Breast epithelium (tissue), 3 donors: ENCODE data around the gene GRIK4.

ENCODE experiments used
- CTCF ChIP-seq, 3 donors: fragments of 450-650 bp; IDR thresholded peaks; one replicate each; pipeline ENCODE4 v1.5.1; 2016 to 2017; ENCODE audit warnings: antibody characterized with exemption in 3 of 3, mild to moderate bottlenecking in 3 of 3, moderate library complexity in 3 of 3
- POLR2A ChIP-seq: fragments of 450-650 bp; IDR thresholded peaks from one replicate; pipeline ENCODE4 v1.6.1; 2016; ENCODE audit warnings: antibody characterized with exemption, mild to moderate bottlenecking, moderate library complexity
- POLR2AphosphoS5 ChIP-seq, 3 donors: sonication (generic); formaldehyde crosslinking; IDR thresholded peaks; one replicate each; pipeline ENCODE4 v1.6.1; 2017; ENCODE audit warnings: antibody characterized with exemption in 3 of 3

- TF ChIP-seq CTCF (IDR thresholded peaks at IDR 0.05) (no peak), POLR2AphosphoS5 (IDR thresholded peaks at IDR 0.05) (no peak), POLR2A (no peak)
These were observed 98.6 kb downstream of the GRIK4 start for GRCh38 chr11:120610111-120610510.
